HepG2 (cell line): Measurements from ENCODE around the gene OR10P1.

Experiments
- CCAR2 ChIP-seq: fragments of 200-400 bp; formaldehyde crosslinking; optimal IDR thresholded peaks from 2 replicates; pipeline ENCODE3; 2018; ENCODE audit warnings: low read depth, mild to moderate bottlenecking, low read length, moderate library complexity
- CTCF ChIP-seq: sonication (generic); formaldehyde crosslinking; IDR thresholded peaks from 2 replicates; pipeline ENCODE4 v1.5.0; 2020; ENCODE audit warnings: mild to moderate bottlenecking, missing genetic modification reagents, moderate library complexity
- EZH2 ChIP-seq: conservative IDR thresholded peaks from 2 replicates; pipeline ENCODE4 v1.6.1; 2012; ENCODE audit warnings: mild to moderate bottlenecking, low read depth, low read length, moderate library complexity
- MED1 ChIP-seq: sonication (generic); formaldehyde crosslinking; IDR thresholded peaks from 2 replicates; pipeline ENCODE4 v1.4.0; 2020; ENCODE audit warnings: missing genetic modification reagents
- NFE2L2 ChIP-seq: fragments of 150-350 bp; IDR thresholded peaks from 2 replicates; pipeline ENCODE4 v1.6.1; 2014; ENCODE audit warnings: low read length
- NR2F6 ChIP-seq, 2 experiments: IDR thresholded peaks; 2 replicates each; pipeline ENCODE4 v1.6.1; 2016; ENCODE audit warnings: antibody characterized with exemption in 1 of 2, mild to moderate bottlenecking in 1 of 2
- NR3C1 ChIP-seq: sonication (generic); formaldehyde crosslinking; IDR thresholded peaks from 2 replicates; pipeline ENCODE4 v1.4.0; 2020; ENCODE audit warnings: missing genetic modification reagents
- POLR2A ChIP-seq, 2 experiments: IDR thresholded peaks; 2 replicates each; pipeline ENCODE4 v1.6.1; 2011; ENCODE audit warnings: low read depth in 2 of 2, low read length in 2 of 2, mild to moderate bottlenecking in 1 of 2, moderate library complexity in 1 of 2; ENCODE audit not compliant: insufficient read depth in 1 of 2
- ZNF207 ChIP-seq: fragments of 450-650 bp; IDR thresholded peaks from 2 replicates; pipeline ENCODE4 v1.6.1; 2016; ENCODE audit warnings: antibody characterized with exemption, borderline replicate concordance

GRCh38 chr12:55642267-55642666, 5.6 kb downstream of the OR10P1 start:
- TF ChIP-seq NFE2L2 (no peak), NR2F6 (IDR thresholded peaks at IDR 0.05) (no peak), NR2F6 (CRISPR knock-in tag; IDR thresholded peaks at IDR 0.05) (no peak), EZH2 (no peak), CTCF (CRISPR knock-in tag) (no peak), ZNF207 (no peak), CCAR2 (no peak), NR3C1 (CRISPR knock-in tag) (no peak), MED1 (CRISPR knock-in tag) (no peak), POLR2A (IDR thresholded peaks at IDR 0.05; ENCODE audit: insufficient read depth in 1 of 2, low read depth in 2 of 2, low read length in 2 of 2) (no peak)
